CD4-positive, alpha-beta memory T cell (primary cell): ENCODE measurements around the gene CTH. TPM values are rescaled to one million over a fixed set of nuclear protein-coding genes. Genes with fewer than 3 reads are reported as not detected.

Experiments
- CTCF ChIA-PET: fragments of 350-600 bp; sonication (Branson Sonifier 250); formaldehyde crosslinking; loops from one replicate; lab custom pipeline; 2021; ENCODE audit warnings: inconsistent platforms; ENCODE audit not compliant: partially characterized antibody; lab: Charles Lee
- POLR2A ChIA-PET: fragments of 350-600 bp; sonication (Branson Sonifier 250); formaldehyde crosslinking; loops from one replicate; lab custom pipeline; 2021; ENCODE audit not compliant: partially characterized antibody; lab: Charles Lee
- DNase-seq, 5 donors: peaks; one replicate each; pipeline versions ENCODE4 v3.0.0 to v3.0.0-alpha.2; 2020 to 2022; ENCODE audit warnings: mixed read lengths in 1 of 5
- H3K27ac ChIP-seq: one replicate; pipeline ENCODE4 v1.7.0; 2013; ENCODE audit warnings: low read depth, low read length
- H3K27me3 ChIP-seq: 2 replicates; pipeline ENCODE4 v1.7.0; 2013; ENCODE audit warnings: mild to moderate bottlenecking, low read length, moderate library complexity; ENCODE audit not compliant: insufficient read depth
- H3K36me3 ChIP-seq: 2 replicates; pipeline ENCODE4 v1.7.0; 2013; ENCODE audit warnings: mild to moderate bottlenecking, low read length, moderate library complexity; ENCODE audit not compliant: insufficient read depth
- H3K4me1 ChIP-seq: 2 replicates; pipeline ENCODE4 v1.7.0; 2013; ENCODE audit warnings: mild to moderate bottlenecking, low read length, moderate library complexity; ENCODE audit not compliant: insufficient read depth
- H3K4me3 ChIP-seq, 2 donors: one replicate each; pipeline ENCODE4 v1.7.0; 2013; ENCODE audit warnings: low read length in 2 of 2, mild to moderate bottlenecking in 1 of 2
- H3K9me3 ChIP-seq, 2 donors: one replicate each; pipeline ENCODE4 v1.7.0; 2013; ENCODE audit warnings: low read length in 2 of 2, control low read depth in 1 of 2; ENCODE audit not compliant: control insufficient read depth in 1 of 2
- H3K27ac Mint-ChIP-seq, 7 donors: one replicate each; pipeline ENCODE4 v1.8.0; 2020 to 2021; ENCODE audit warnings: mixed read lengths in 7 of 7, mild to moderate bottlenecking in 6 of 7, inconsistent platforms in 3 of 7, moderate library complexity in 3 of 7
- H3K27me3 Mint-ChIP-seq, 2 donors: one replicate each; pipeline ENCODE4 v1.8.0; 2020 to 2021; ENCODE audit warnings: mixed read lengths in 2 of 2
- H3K36me3 Mint-ChIP-seq, 2 donors: one replicate each; pipeline ENCODE4 v1.8.0; 2020 to 2021; ENCODE audit warnings: mixed read lengths in 2 of 2, inconsistent platforms in 1 of 2, mild to moderate bottlenecking in 1 of 2
- H3K4me1 Mint-ChIP-seq, 4 donors: one replicate each; pipeline ENCODE4 v1.8.0; 2020 to 2021; ENCODE audit warnings: mixed read lengths in 4 of 4, mild to moderate bottlenecking in 1 of 4
- H3K4me3 Mint-ChIP-seq, 8 donors: one replicate each; pipeline ENCODE4 v1.8.0; 2020 to 2021; ENCODE audit warnings: mixed read lengths in 8 of 8, mild to moderate bottlenecking in 7 of 8, moderate library complexity in 6 of 8, inconsistent platforms in 3 of 8
- H3K9me3 Mint-ChIP-seq, 8 donors: one replicate each; pipeline ENCODE4 v1.8.0; 2020 to 2021; ENCODE audit warnings: mixed read lengths in 8 of 8, mild to moderate bottlenecking in 5 of 8, inconsistent platforms in 3 of 8, moderate library complexity in 1 of 8
- intact Hi-C: fragments of 100-400 bp; cut with micrococcal nuclease; formaldehyde crosslinking; loops from one replicate; pipeline ENCODE4 v1.15.1; 2023
- polyA plus RNA-seq, 2 donors: library from polyadenylated mRNA; unstranded; fragments of 300-500 nt; fragmentation: Illumina TruSeq; gene quantifications; one replicate each; pipeline ENCODE4 v1.2.3, GENCODE V29; 2021
- total RNA-seq, 2 experiments: library from RNA; stranded (reverse); gene quantifications; one replicate each; pipeline ENCODE4 v1.2.3, GENCODE V29; 2021

Gene CTH
- total and polyA plus RNA-seq, 4 experiments from 2014 or later: 1.3 to 2.9 (median 1.9) TPM

- Histone ChIP-seq H3K9me3 (no peaks in the 10 kb centered on the region), H3K4me1 (no peaks in the 10 kb centered on the region), H3K27ac (no peak overlapping the region), H3K36me3 (no peaks in the 10 kb centered on the region), H3K27me3 (no peaks in the 10 kb centered on the region), H3K4me3 (no peak overlapping the region)
- peaks cover 0 to 4% (median 0%) of the 10 kb centered on the region in 8 donors for H3K9me3 Mint-ChIP-seq
- H3K27me3 Mint-ChIP-seq: peaks cover 3 to 6% of the 10 kb centered on the region in 2 donors
- H3K27ac Mint-ChIP-seq: no peak overlapping the region
- H3K36me3 Mint-ChIP-seq: no peaks in the 10 kb centered on the region
- H3K4me1 Mint-ChIP-seq: no peaks in the 10 kb centered on the region
- intact Hi-C loops: no loop called here
- H3K4me3 Mint-ChIP-seq: no peak overlapping the region
- CTCF ChIA-PET: interaction anchor here (0.9 kb wide), 2 partner anchors 350 to 353 kb away, joined by 3 to 5 read pairs; no protein-coding TSS in a partner anchor
- DNase-seq: no peak
- POLR2A ChIA-PET: no interaction called here
These were observed 75.8 kb downstream of the CTH start for GRCh38 chr1:70486676-70487458.

GRCh38 chr1:70487459-70487815 is 76.4 kb downstream of the CTH start:
- no peaks in the 10 kb centered on the region for H3K9me3 ChIP-seq
- intact Hi-C loops: no loop called here
- peaks cover 0 to 4% (median 0%) of the 10 kb centered on the region in 8 donors for H3K9me3 Mint-ChIP-seq
- ChIA-PET POLR2A (no interaction called here), CTCF (interaction anchor here (0.9 kb wide), 2 partner anchors 350 to 354 kb away, joined by 3 to 5 read pairs; no protein-coding TSS in a partner anchor)
- no peaks in the 10 kb centered on the region for H3K27me3 ChIP-seq
- no peak overlapping the region for H3K4me3 ChIP-seq
- H3K4me3 Mint-ChIP-seq: no peak overlapping the region
- H3K27ac ChIP-seq: no peak overlapping the region
- no peak for DNase-seq
- H3K36me3 ChIP-seq: no peaks in the 10 kb centered on the region
- no peaks in the 10 kb centered on the region for H3K36me3 Mint-ChIP-seq
- no peaks in the 10 kb centered on the region for H3K4me1 ChIP-seq
- no peaks in the 10 kb centered on the region for H3K4me1 Mint-ChIP-seq
- H3K27ac Mint-ChIP-seq: no peak overlapping the region
- peaks cover 3 to 4% of the 10 kb centered on the region in 2 donors for H3K27me3 Mint-ChIP-seq

- no peaks in the 10 kb centered on the region for H3K4me1 ChIP-seq
- peaks cover 3 to 5% of the 10 kb centered on the region in 2 donors for H3K27me3 Mint-ChIP-seq
- H3K9me3 ChIP-seq: no peaks in the 10 kb centered on the region
- peak in 2 of 5 donors; percentile 4 to 19 for DNase-seq
- H3K36me3 Mint-ChIP-seq: no peaks in the 10 kb centered on the region
- H3K27me3 ChIP-seq: no peaks in the 10 kb centered on the region
- no peaks in the 10 kb centered on the region for H3K4me1 Mint-ChIP-seq
- H3K27ac Mint-ChIP-seq: no peak overlapping the region
- H3K27ac ChIP-seq: no peak overlapping the region
- peaks cover 0 to 4% (median 0%) of the 10 kb centered on the region in 8 donors for H3K9me3 Mint-ChIP-seq
- ChIA-PET POLR2A (no interaction called here), CTCF (no interaction called here)
- H3K4me3 Mint-ChIP-seq: no peak overlapping the region
- H3K36me3 ChIP-seq: no peaks in the 10 kb centered on the region
- H3K4me3 ChIP-seq: no peak overlapping the region
- intact Hi-C loops: loop anchor here (1.0 kb wide), 1 partner anchor 355 kb away; no protein-coding TSS in a partner anchor
These were observed 77.0 kb downstream of the CTH start for GRCh38 chr1:70487910-70488665.

Other genes starting within 250 kb of the CTH start
- 10 to 100 TPM; 11.3 to 11.6 TPM for gene LRRC40, start 205.7 kb upstream of the CTH start, total RNA-seq
- gene LRRC40, start 205.7 kb upstream of the CTH start, polyA plus RNA-seq: 1 to 10 TPM; 5.4 to 9.1 TPM
- gene SRSF11, start 189.9 kb upstream of the CTH start, total RNA-seq: 100 to 1,000 TPM; 359 to 374 TPM
- 100 to 1,000 TPM in 1 of 2 donors, 10 to 100 TPM in 1; 65.8 to 105 TPM for gene SRSF11, start 189.9 kb upstream of the CTH start, polyA plus RNA-seq
- 10 to 100 TPM; 29.1 to 34.0 TPM for gene ANKRD13C, start 56.5 kb upstream of the CTH start, total RNA-seq
- 10 to 100 TPM; 12.9 to 16.7 TPM for gene ANKRD13C, start 56.5 kb upstream of the CTH start, polyA plus RNA-seq